EL (cell line): ENCODE measurements around the gene EREG.
A peak's percentile ranks its signal among the peaks of the same experiment; 100 is the strongest.

ENCODE experiments used
- DNase-seq: peaks from one replicate; pipeline ENCODE4 v3.0.0-alpha.2; 2016

EREG gene

GRCh38 chr4:74353858-74354257, 11.1 kb upstream of the EREG start:
- DNase-seq: no peak

- DNase-seq: no peak
Measured at GRCh38 chr4:74357965-74358364, 7.0 kb upstream of the EREG start.

- no peak for DNase-seq
Measured at GRCh38 chr4:74361671-74362070, 3.3 kb upstream of the EREG start.

- DNase-seq: peak; percentile 19
Measured at GRCh38 chr4:74362347-74362746, 2.6 kb upstream of the EREG start.

- DNase-seq: no peak
Measured at GRCh38 chr4:74364256-74364651, 691 bp upstream of the EREG start.

GRCh38 chr4:74365761-74366160, 816 bp downstream of the EREG start:
- DNase-seq: peak; percentile 12

GRCh38 chr4:74366367-74366911, 1.5 kb downstream of the EREG start:
- no peak for DNase-seq

GRCh38 chr4:74367656-74368290, 2.8 kb downstream of the EREG start:
- DNase-seq: no peak

- DNase-seq: no peak
Measured at GRCh38 chr4:74368596-74368995, 3.7 kb downstream of the EREG start.

GRCh38 chr4:74369855-74370254, 4.9 kb downstream of the EREG start:
- DNase-seq: no peak

GRCh38 chr4:74370912-74371311, 6.0 kb downstream of the EREG start:
- DNase-seq: peak; percentile 63

- DNase-seq: no peak
Measured at GRCh38 chr4:74374128-74374527, 9.2 kb downstream of the EREG start.

GRCh38 chr4:74374561-74375327, 9.8 kb downstream of the EREG start:
- DNase-seq: peak; percentile 97

GRCh38 chr4:74375824-74376426, 11.0 kb downstream of the EREG start:
- DNase-seq: no peak

- DNase-seq: peak; percentile 61
Measured at GRCh38 chr4:74376888-74377483, 12.0 kb downstream of the EREG start.

GRCh38 chr4:74377714-74378113, 12.8 kb downstream of the EREG start:
- no peak for DNase-seq

GRCh38 chr4:74378573-74378972, 13.6 kb downstream of the EREG start:
- no peak for DNase-seq

- DNase-seq: no peak
Measured at GRCh38 chr4:74379912-74380311, 15.0 kb downstream of the EREG start.

- DNase-seq: no peak
Measured at GRCh38 chr4:74385386-74385785, 20.4 kb downstream of the EREG start.

GRCh38 chr4:74386159-74386558, 21.2 kb downstream of the EREG start:
- no peak for DNase-seq

GRCh38 chr4:74387790-74388189, 22.8 kb downstream of the EREG start:
- DNase-seq: no peak

GRCh38 chr4:74389494-74389893, 24.5 kb downstream of the EREG start:
- DNase-seq: no peak

- DNase-seq: no peak
Measured at GRCh38 chr4:74390677-74391076, 25.7 kb downstream of the EREG start.

GRCh38 chr4:74391346-74391745, 26.4 kb downstream of the EREG start:
- no peak for DNase-seq
